Suprapubic skin (tissue), 4 donors: Measurements from ENCODE around the gene ARHGDIB. TPM values are rescaled to one million over a fixed set of nuclear protein-coding genes. Genes with fewer than 3 reads are reported as not detected.

ENCODE experiments used
- DNase-seq, 2 donors: peaks; one replicate each; pipeline ENCODE4 v3.0.0-alpha.2; 2019; ENCODE audit warnings: low spot score in 2 of 2
- H3K27ac ChIP-seq: fragments of 200-600 bp; sonication (generic); one replicate; pipeline ENCODE4 v1.5.1; 2019
- H3K27me3 ChIP-seq: fragments of 200-600 bp; sonication (generic); one replicate; pipeline ENCODE4 v1.5.1; 2019
- H3K36me3 ChIP-seq: fragments of 200-600 bp; sonication (generic); one replicate; pipeline ENCODE4 v1.5.1; 2019
- H3K4me1 ChIP-seq: fragments of 200-600 bp; sonication (generic); one replicate; pipeline ENCODE4 v1.5.1; 2019
- H3K4me3 ChIP-seq: fragments of 200-600 bp; sonication (generic); one replicate; pipeline ENCODE4 v1.5.1; 2019; ENCODE audit warnings: mild to moderate bottlenecking
- H3K9me3 ChIP-seq: fragments of 200-600 bp; sonication (generic); one replicate; pipeline ENCODE4 v1.5.1; 2019
- CTCF ChIP-seq, 2 donors: fragments of 200-600 bp in 1 of 2; fragments of 450-650 bp in 1 of 2; sonication (generic) in 1 of 2; IDR thresholded peaks; one replicate each; pipeline ENCODE4 v1.5.1; 2016 to 2019; ENCODE audit warnings: antibody characterized with exemption in 2 of 2, mild to moderate bottlenecking in 1 of 2, moderate library complexity in 1 of 2
- EP300 ChIP-seq: sonication (generic); formaldehyde crosslinking; IDR thresholded peaks from one replicate; pipeline ENCODE4 v1.6.1; 2017; ENCODE audit warnings: antibody characterized with exemption
- POLR2A ChIP-seq, 2 donors: fragments of 450-650 bp; IDR thresholded peaks; one replicate each; pipeline ENCODE4 v1.6.1; 2017; ENCODE audit warnings: antibody characterized with exemption in 2 of 2, mild to moderate bottlenecking in 2 of 2, moderate library complexity in 2 of 2
- POLR2AphosphoS5 ChIP-seq, 3 donors: sonication (generic); formaldehyde crosslinking; IDR thresholded peaks; one replicate each; pipeline ENCODE4 v1.6.1; 2017; ENCODE audit warnings: antibody characterized with exemption in 3 of 3
- WGBS: methylation state at CpG from one replicate; pipeline ENCODE4 v1.1.5; 2018; 5-methylcytosine and 5-hydroxymethylcytosine counted together
- total RNA-seq, 4 donors: library from RNA; depleted of rRNA; stranded (reverse); fragments of >200 nt; gene quantifications; one replicate each; pipeline ENCODE4 v1.1.0, GENCODE V29; 2016

ARHGDIB gene
- total RNA-seq, 4 donors from 2014 or later = 74.7 to 109 (median 85.4) TPM

- TF ChIP-seq CTCF (IDR thresholded peaks at IDR 0.05) = no peak
- TF ChIP-seq POLR2A (IDR thresholded peaks at IDR 0.05) = no peak
- TF ChIP-seq EP300 = no peak
- no peak for TF ChIP-seq POLR2AphosphoS5 (IDR thresholded peaks at IDR 0.05)
- Histone ChIP-seq H3K27ac (peak overlapping the region; percentile 32), H3K4me3 (no peak overlapping the region), H3K9me3 (no peaks in the 10 kb centered on the region), H3K36me3 (no peaks in the 10 kb centered on the region), H3K27me3 (no peaks in the 10 kb centered on the region), H3K4me1 (peaks cover 30% of the 10 kb centered on the region)
- WGBS = 78% methylated on average over 5 of the region's 5 CpGs
- no peak for DNase-seq
These were observed 51.1 kb downstream of the ARHGDIB start for GRCh38 chr12:14910090-14910915.

- DNase-seq = no peak
- no peaks in the 10 kb centered on the region for H3K27me3 ChIP-seq
- WGBS = 88% methylated on average over 1 of the region's 1 CpG
- no peak overlapping the region for H3K27ac ChIP-seq
- peaks cover 38% of the 10 kb centered on the region for H3K4me1 ChIP-seq
- H3K4me3 ChIP-seq = no peak overlapping the region
- H3K9me3 ChIP-seq = no peaks in the 10 kb centered on the region
- H3K36me3 ChIP-seq = no peaks in the 10 kb centered on the region
- no peak for TF ChIP-seq EP300
- no peak for TF ChIP-seq POLR2A (IDR thresholded peaks at IDR 0.05)
- TF ChIP-seq POLR2AphosphoS5 (IDR thresholded peaks at IDR 0.05) = no peak
- no peak for TF ChIP-seq CTCF (IDR thresholded peaks at IDR 0.05)
These were observed 53.4 kb downstream of the ARHGDIB start for GRCh38 chr12:14907953-14908352.

- Histone ChIP-seq H3K27me3 (no peaks in the 10 kb centered on the region), H3K4me3 (no peak overlapping the region), H3K9me3 (no peaks in the 10 kb centered on the region), H3K27ac (peak overlapping the region; percentile 42), H3K4me1 (peaks cover 42% of the 10 kb centered on the region), H3K36me3 (no peaks in the 10 kb centered on the region)
- WGBS = 71% methylated on average over 5 of the region's 5 CpGs
- DNase-seq = no peak
- TF ChIP-seq EP300 (no peak), CTCF (IDR thresholded peaks at IDR 0.05) (no peak), POLR2A (IDR thresholded peaks at IDR 0.05) (no peak), POLR2AphosphoS5 (IDR thresholded peaks at IDR 0.05) (no peak)
These were observed 55.3 kb downstream of the ARHGDIB start for GRCh38 chr12:14906114-14906513.

- no peak for DNase-seq
- no peaks in the 10 kb centered on the region for H3K36me3 ChIP-seq
- WGBS = 40% methylated on average over 5 of the region's 5 CpGs
These were observed 56.0 kb downstream of the ARHGDIB start for GRCh38 chr12:14905269-14906004.

More at GRCh38 chr12:14905269-14906004, 56.0 kb downstream of the ARHGDIB start:
- H3K9me3 ChIP-seq = no peaks in the 10 kb centered on the region
- no peak for TF ChIP-seq CTCF (IDR thresholded peaks at IDR 0.05)
- TF ChIP-seq POLR2AphosphoS5 (IDR thresholded peaks at IDR 0.05) = no peak
- TF ChIP-seq POLR2A (IDR thresholded peaks at IDR 0.05) = no peak
- TF ChIP-seq EP300 = no peak
- H3K4me3 ChIP-seq = peak overlapping the region; percentile 3
- H3K27me3 ChIP-seq = no peaks in the 10 kb centered on the region
- peaks cover 43% of the 10 kb centered on the region for H3K4me1 ChIP-seq
- peak overlapping the region; percentile 42 for H3K27ac ChIP-seq
